Activated naive CD4-positive, alpha-beta T cell treated with anti-CD3 and anti-CD28 coated beads, Interleukin-2, amount 50 U/mL, for 24 hours (primary cell): ENCODE measurements around the gene DENND1A.

ENCODE experiments used
- H3K27ac Mint-ChIP-seq: one replicate; pipeline ENCODE4 v1.8.0; 2021; ENCODE audit warnings: mild to moderate bottlenecking, mixed read lengths
- H3K27me3 Mint-ChIP-seq: one replicate; pipeline ENCODE4 v1.8.0; 2021; ENCODE audit warnings: mixed read lengths
- H3K36me3 Mint-ChIP-seq: one replicate; pipeline ENCODE4 v1.8.0; 2021; ENCODE audit warnings: mixed read lengths
- H3K4me1 Mint-ChIP-seq: one replicate; pipeline ENCODE4 v1.8.0; 2021; ENCODE audit warnings: mixed read lengths
- H3K4me3 Mint-ChIP-seq: one replicate; pipeline ENCODE4 v1.8.0; 2021; ENCODE audit warnings: mild to moderate bottlenecking, mixed read lengths
- H3K9me3 Mint-ChIP-seq: one replicate; pipeline ENCODE4 v1.8.0; 2021; ENCODE audit warnings: mixed read lengths

Gene DENND1A

DNA sequence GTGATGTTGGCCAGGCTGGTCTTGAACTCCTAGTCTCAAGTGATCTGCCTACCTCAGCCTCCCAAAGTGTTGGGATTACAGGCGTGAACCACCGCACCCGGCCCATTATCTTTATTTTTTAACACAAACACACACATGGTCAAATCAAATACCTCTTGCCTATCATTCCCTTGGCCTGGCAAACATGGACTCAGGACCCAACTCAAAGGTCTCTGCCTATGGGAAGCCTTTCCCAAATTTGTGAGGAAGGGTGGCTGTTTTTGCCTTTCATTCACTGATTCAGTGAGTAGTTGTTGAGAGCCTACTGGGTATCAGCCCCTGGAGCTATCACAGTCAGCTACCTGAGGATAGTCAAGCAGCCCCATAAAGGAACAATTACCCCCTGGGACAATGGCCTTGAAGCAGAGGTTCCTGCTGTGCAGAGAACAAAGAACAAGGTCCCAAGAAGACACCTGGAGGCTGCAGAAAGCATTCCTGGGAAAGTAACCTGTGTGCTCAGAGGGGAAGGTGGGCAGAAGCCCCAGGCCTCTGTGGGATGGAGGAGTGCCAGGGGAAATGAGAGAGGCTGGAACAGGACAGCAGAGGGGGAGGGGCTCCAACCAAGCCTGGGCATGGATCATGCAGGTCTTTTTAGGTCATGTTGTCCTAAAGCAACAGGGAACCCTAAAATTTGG, 447.5 kb downstream of the DENND1A start:
- no peaks in the 10 kb centered on the region for H3K9me3 Mint-ChIP-seq
- H3K27me3 Mint-ChIP-seq = no peaks in the 10 kb centered on the region
- H3K4me1 Mint-ChIP-seq = no peaks in the 10 kb centered on the region
- no peaks in the 10 kb centered on the region for H3K36me3 Mint-ChIP-seq
- H3K4me3 Mint-ChIP-seq = no peak overlapping the region
- no peak overlapping the region for H3K27ac Mint-ChIP-seq

DNA sequence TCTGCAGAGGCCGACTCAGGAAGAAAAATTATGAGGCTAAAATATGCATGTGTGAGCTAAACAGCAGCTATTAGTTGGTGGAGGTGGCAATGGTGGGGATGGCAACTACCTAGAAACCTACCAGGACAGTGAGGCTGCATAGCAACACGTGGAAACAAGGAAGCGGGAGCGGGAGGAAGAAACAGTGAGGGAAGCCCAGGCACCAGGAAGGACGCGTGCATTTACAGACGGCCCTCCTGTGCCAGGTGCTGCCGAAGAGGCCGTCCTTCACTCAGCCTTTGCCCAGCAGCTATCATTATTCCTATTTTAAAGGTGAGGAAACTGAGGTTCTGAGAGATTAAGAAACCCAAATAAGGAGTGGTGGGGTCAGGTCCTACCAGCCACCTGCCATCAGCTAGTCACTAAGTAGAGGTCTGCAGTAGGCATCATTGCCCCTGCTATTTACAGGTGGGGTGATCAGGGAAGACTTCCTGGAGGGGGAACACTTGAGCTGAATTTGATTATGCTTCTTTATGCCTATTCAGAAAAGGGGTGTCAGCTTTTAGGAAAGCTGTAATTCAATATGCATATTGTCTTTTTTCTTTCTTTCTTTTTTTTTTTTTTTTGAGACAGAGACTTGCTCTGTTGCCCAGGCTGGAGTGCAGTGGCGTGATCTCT, 448.6 kb downstream of the DENND1A start:
- Mint-ChIP-seq H3K27ac (no peak overlapping the region), H3K36me3 (peaks cover under 1% of the 10 kb centered on the region), H3K27me3 (no peaks in the 10 kb centered on the region)

DNA sequence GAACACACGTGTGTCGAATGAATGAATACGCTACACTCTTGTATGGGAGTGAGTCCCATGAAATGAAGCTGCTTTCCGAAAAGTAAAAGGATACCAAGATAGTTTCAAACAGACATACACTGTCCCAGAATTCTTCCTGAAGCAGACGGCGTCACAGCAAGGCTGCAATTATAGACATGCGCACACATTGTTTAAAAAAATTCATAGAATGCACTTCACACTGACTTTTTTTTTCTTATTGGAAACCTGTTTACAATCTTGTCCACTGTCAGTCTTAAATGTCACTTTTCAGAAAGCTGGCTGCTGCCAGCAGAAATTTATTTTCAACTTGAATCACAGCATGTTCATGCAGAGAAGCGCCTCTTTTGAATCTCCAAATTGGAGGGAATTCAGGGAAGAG, 449.1 kb downstream of the DENND1A start:
- H3K4me1 Mint-ChIP-seq = no peaks in the 10 kb centered on the region
- H3K9me3 Mint-ChIP-seq = no peaks in the 10 kb centered on the region
- no peaks in the 10 kb centered on the region for H3K27me3 Mint-ChIP-seq
- H3K27ac Mint-ChIP-seq = no peak overlapping the region
- peaks cover 3% of the 10 kb centered on the region for H3K36me3 Mint-ChIP-seq
- no peak overlapping the region for H3K4me3 Mint-ChIP-seq

More for the DNA sequence above, 448.6 kb downstream of the DENND1A start:
- Mint-ChIP-seq H3K4me3 (no peak overlapping the region), H3K9me3 (no peaks in the 10 kb centered on the region), H3K4me1 (no peaks in the 10 kb centered on the region)

- Mint-ChIP-seq H3K9me3 (no peaks in the 10 kb centered on the region), H3K36me3 (peaks cover 3% of the 10 kb centered on the region), H3K4me1 (no peaks in the 10 kb centered on the region), H3K27ac (no peak overlapping the region), H3K27me3 (no peaks in the 10 kb centered on the region), H3K4me3 (no peak overlapping the region)
Measured at GRCh38 chr9:123480096-123480495, 449.8 kb downstream of the DENND1A start.

DNA sequence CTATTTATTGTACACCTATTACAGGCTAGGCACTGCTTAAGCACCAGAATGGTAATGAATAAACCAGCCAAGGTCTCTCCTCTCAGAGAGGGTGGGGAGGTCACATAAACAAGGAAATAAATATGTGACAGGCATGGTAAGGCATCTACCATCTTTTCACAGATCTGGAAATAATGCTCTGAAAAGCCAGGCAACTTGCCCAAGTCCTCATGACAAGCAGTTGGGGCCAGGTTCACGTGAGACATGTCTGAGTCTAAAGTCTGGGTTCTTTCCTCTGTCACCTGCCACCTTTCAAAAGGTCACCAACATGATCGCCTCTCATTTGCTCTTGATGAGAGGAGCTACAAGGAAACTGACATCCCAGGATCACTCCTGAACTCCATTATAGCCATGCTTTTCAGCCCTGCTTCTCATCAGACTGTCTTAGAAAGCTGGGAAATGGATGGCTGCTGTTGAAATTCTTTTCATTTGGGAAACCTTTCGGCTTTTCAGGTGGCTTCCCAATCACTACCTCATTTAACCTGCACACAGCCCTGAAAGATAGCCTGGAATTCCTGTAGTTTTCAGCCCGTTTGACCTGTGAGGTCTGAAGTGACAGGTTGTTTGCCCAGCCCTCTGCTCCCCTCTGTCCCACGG, 450.8 kb downstream of the DENND1A start:
- no peak overlapping the region for H3K27ac Mint-ChIP-seq
- H3K36me3 Mint-ChIP-seq = peaks cover 3% of the 10 kb centered on the region
- H3K27me3 Mint-ChIP-seq = no peaks in the 10 kb centered on the region
- no peak overlapping the region for H3K4me3 Mint-ChIP-seq
- H3K4me1 Mint-ChIP-seq = no peaks in the 10 kb centered on the region
- no peaks in the 10 kb centered on the region for H3K9me3 Mint-ChIP-seq

DNA sequence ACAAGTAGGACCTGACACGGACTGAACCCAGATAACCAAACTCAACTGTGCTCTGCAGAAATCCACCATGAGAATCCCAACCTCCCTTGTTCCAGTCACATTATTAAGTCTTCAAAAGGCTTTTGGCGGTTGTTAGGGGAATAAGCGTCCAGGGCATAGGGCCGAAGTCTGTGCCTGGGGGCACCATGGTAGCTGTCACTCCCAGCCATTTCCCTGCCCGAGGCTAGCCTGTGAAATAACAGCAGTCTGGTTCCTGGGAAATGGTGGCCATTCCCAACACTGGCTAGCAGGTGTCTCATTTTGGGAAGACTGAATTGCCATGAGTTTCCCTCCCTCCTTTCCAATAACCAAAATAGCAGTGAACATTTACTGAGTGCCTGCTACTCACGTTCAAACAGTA, 451.8 kb downstream of the DENND1A start:
- Mint-ChIP-seq H3K27me3 (no peaks in the 10 kb centered on the region), H3K36me3 (peaks cover 3% of the 10 kb centered on the region), H3K27ac (no peak overlapping the region), H3K4me1 (no peaks in the 10 kb centered on the region), H3K9me3 (no peaks in the 10 kb centered on the region), H3K4me3 (no peak overlapping the region)

- peaks cover 3% of the 10 kb centered on the region for H3K36me3 Mint-ChIP-seq
- H3K4me3 Mint-ChIP-seq = no peak overlapping the region
- H3K27ac Mint-ChIP-seq = no peak overlapping the region
- no peaks in the 10 kb centered on the region for H3K9me3 Mint-ChIP-seq
- no peaks in the 10 kb centered on the region for H3K4me1 Mint-ChIP-seq
- no peaks in the 10 kb centered on the region for H3K27me3 Mint-ChIP-seq
Measured at GRCh38 chr9:123475407-123475806, 454.5 kb downstream of the DENND1A start.

DNA sequence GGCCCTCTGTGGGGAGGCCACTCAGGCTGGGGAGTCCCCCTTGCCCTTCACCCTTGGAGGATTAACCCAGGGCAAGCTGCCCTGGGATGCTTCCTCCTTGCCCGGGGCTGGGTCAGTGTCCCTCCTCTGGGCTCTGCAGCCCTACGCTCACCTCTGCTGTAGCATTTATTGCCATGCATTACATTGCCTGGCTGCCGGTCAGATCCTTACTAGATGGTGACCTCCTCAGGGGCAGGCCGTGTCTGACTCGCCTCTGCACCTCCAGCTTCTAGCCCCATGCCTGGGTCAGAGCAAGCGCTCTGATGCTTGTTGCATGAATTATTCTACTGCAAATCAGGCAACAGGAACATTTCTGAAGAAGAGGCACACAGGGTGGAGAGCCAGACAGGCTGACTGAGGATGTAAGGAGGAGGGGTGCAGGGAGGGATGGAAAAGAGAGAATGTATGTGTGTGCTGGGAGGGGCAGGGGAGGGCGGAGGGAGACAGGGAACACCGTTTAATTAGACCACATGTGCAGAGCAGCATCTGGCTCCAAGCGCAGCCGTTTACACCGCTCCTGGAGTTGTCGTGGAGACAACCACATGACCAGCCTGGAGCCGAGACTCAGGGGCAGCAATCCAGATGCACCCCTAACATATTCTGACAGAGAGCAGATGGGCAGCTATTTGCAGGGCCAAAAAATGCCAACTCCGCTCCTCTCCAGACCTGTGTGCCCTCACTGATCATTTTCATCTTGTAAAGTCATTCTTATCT, 456.9 kb downstream of the DENND1A start:
- Mint-ChIP-seq H3K9me3 (no peaks in the 10 kb centered on the region), H3K4me3 (no peak overlapping the region), H3K36me3 (peaks cover 3% of the 10 kb centered on the region), H3K4me1 (no peaks in the 10 kb centered on the region), H3K27ac (no peak overlapping the region), H3K27me3 (no peaks in the 10 kb centered on the region)

DNA sequence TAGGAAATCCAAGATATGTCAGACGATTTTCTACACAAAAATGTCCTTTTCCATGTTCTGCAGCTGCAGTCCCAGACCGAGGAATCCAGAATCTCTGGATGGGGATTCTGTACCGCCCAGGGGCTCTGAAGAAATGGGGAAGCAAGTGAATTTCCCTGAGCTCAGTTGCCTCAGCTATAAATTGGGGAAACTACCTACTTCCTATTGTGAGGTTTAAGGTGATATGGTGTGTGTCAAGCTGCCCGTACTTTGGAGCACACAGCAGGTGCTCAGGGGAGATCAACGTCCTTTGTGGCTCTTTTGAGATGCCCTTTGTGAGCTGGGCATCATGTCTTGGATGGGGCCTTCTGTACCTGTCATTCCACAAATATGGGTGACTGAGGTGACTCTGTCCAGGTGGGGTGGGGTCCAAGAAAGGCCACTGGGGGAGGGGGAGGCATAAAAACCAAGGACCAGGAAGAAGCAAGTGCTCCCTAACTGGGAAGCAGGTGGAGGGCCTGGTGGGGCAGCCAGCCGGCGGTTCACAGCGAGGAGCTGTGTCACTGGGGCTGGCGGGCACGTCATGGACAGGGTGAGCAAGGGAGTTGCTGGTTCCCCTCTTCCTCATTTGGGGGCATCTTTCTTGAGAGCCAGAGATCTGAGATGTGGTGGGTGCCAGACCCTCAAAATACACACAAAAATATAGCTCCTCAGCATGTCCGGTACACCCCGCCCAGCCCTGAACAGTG, 457.9 kb downstream of the DENND1A start:
- no peaks in the 10 kb centered on the region for H3K4me1 Mint-ChIP-seq
- no peak overlapping the region for H3K4me3 Mint-ChIP-seq
- peaks cover 3% of the 10 kb centered on the region for H3K36me3 Mint-ChIP-seq
- no peaks in the 10 kb centered on the region for H3K9me3 Mint-ChIP-seq
- H3K27me3 Mint-ChIP-seq = no peaks in the 10 kb centered on the region
- no peak overlapping the region for H3K27ac Mint-ChIP-seq

DNA sequence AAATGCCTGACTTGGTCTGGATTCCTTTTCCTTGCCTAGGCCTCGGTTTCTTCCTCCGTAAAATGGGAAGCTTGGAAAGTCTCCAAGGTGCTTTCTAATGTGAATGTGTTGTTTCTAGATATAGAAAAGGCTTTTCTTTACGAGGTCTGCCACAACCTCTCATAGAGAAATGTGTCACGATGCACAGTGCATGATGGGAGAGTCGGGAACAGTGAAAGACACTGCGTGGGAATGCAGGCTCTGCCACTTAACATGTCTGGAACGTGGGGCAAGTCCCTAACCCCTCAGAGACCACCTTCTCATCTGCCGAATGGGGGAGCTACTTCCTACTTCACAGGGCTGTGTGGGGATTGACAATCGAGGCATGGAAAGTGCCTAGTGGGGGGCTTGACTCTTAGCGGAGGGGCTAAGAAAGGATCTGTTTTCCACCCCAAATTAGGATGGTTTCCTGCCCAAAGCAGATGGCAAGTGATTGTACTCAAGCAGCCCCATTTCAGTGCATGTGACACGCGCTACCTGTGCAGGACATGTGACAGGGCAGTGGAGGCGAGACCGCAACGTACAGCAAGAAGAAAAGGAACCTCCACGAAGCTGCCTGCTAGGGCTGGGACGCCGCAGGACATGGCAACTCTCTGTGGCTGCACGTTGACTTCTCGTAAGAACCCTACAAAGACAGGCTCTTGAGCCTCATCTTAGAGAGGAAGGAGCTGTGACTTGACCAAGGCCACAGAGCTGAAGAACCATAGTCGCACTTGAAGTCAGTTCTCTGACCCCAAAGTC, 458.7 kb downstream of the DENND1A start:
- H3K36me3 Mint-ChIP-seq = peaks cover 1% of the 10 kb centered on the region
- H3K9me3 Mint-ChIP-seq = no peaks in the 10 kb centered on the region
- no peaks in the 10 kb centered on the region for H3K27me3 Mint-ChIP-seq

GRCh38 chr9:123470121-123470782, 459.7 kb downstream of the DENND1A start:
- Mint-ChIP-seq H3K27me3 (no peaks in the 10 kb centered on the region), H3K36me3 (no peaks in the 10 kb centered on the region), H3K4me1 (no peaks in the 10 kb centered on the region), H3K27ac (no peak overlapping the region), H3K4me3 (no peak overlapping the region), H3K9me3 (no peaks in the 10 kb centered on the region)

More for the DNA sequence above, 458.7 kb downstream of the DENND1A start:
- Mint-ChIP-seq H3K4me3 (no peak overlapping the region), H3K4me1 (no peaks in the 10 kb centered on the region), H3K27ac (no peak overlapping the region)

- H3K9me3 Mint-ChIP-seq = no peaks in the 10 kb centered on the region
- H3K36me3 Mint-ChIP-seq = peaks cover under 1% of the 10 kb centered on the region
- H3K4me1 Mint-ChIP-seq = no peaks in the 10 kb centered on the region
- no peaks in the 10 kb centered on the region for H3K27me3 Mint-ChIP-seq
- no peak overlapping the region for H3K4me3 Mint-ChIP-seq
- H3K27ac Mint-ChIP-seq = peak overlapping the region; percentile 10
Measured at GRCh38 chr9:123469282-123469681, 460.6 kb downstream of the DENND1A start.

- H3K27me3 Mint-ChIP-seq = no peaks in the 10 kb centered on the region
- no peaks in the 10 kb centered on the region for H3K9me3 Mint-ChIP-seq
- H3K4me1 Mint-ChIP-seq = no peaks in the 10 kb centered on the region
- H3K4me3 Mint-ChIP-seq = no peak overlapping the region
- H3K27ac Mint-ChIP-seq = no peak overlapping the region
- H3K36me3 Mint-ChIP-seq = peaks cover 4% of the 10 kb centered on the region
Measured at GRCh38 chr9:123468541-123468940, 461.4 kb downstream of the DENND1A start.

DNA sequence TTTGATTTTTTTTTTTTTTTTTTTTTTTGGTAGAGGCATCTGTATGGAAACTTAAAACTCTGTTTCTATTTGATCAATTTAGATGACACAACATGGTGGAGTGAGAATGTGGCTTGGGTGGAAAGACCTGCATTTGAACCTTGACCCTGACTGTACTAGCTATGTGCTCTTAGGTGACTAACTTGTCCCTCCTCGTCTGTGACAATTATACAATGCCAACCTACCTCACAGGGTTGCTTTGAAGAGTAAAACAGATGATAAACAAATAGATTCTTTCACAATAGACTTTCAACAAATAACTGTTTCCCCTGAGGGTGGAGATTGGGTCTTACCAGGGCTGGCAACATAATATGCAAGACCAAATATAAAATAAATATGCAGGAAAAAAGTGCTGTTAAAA, 464.6 kb downstream of the DENND1A start:
- Mint-ChIP-seq H3K27me3 (no peaks in the 10 kb centered on the region), H3K27ac (peak overlapping the region; percentile 17), H3K4me1 (no peaks in the 10 kb centered on the region), H3K36me3 (peaks cover 5% of the 10 kb centered on the region), H3K9me3 (no peaks in the 10 kb centered on the region), H3K4me3 (no peak overlapping the region)
